Prostate gland (tissue), 2 donors: ENCODE results near the gene NHSL2. TPM values are rescaled to one million over a fixed set of nuclear protein-coding genes. Genes with fewer than 3 reads are reported as not detected.
"Not testable (repeated sequence)": the region's sequence is repeated elsewhere in the genome, so short reads cannot be mapped to it uniquely, and the experiment has no call there.

Source experiments
- DNase-seq: peaks from one replicate; pipeline ENCODE4 v3.0.0-alpha.2; 2019; ENCODE audit warnings: low spot score
- H3K27ac ChIP-seq, 2 donors: fragments of 200-600 bp; sonication (generic); 2 replicates each; pipeline ENCODE4 v1.5.1; 2017 to 2019
- H3K27me3 ChIP-seq: fragments of 200-600 bp; sonication (generic); replicated peaks from 2 replicates; pipeline ENCODE4 v1.5.1; 2019; ENCODE audit not compliant: insufficient read depth
- H3K36me3 ChIP-seq, 2 donors: fragments of 200-600 bp; sonication (generic); 1 replicate in 1 of 2; 2 replicates in 1 of 2; pipeline versions ENCODE4 v1.5.1 to v1.8.1; 2017 to 2019
- H3K4me1 ChIP-seq: fragments of 200-600 bp; sonication (generic); replicated peaks from 2 replicates; pipeline ENCODE4 v1.5.1; 2019
- H3K4me3 ChIP-seq, 2 donors: fragments of 200-600 bp; sonication (generic); 2 replicates each; pipeline ENCODE4 v1.5.1; 2017 to 2019
- H3K9me3 ChIP-seq: fragments of 200-600 bp; sonication (generic); 2 replicates; pipeline ENCODE4 v1.5.1; 2017
- CTCF ChIP-seq, 4 experiments: fragments of 200-600 bp in 2 of 4; fragments of 450-650 bp in 2 of 4; sonication (generic) in 2 of 4; IDR thresholded peaks; 1 replicate in 3 of 4; 2 replicates in 1 of 4; pipeline ENCODE4 v1.5.1; 2016 to 2019; ENCODE audit warnings: antibody characterized with exemption in 4 of 4, mild to moderate bottlenecking in 2 of 4, moderate library complexity in 2 of 4
- POLR2A ChIP-seq: fragments of 450-650 bp; IDR thresholded peaks from one replicate; pipeline ENCODE4 v1.6.1; 2016; ENCODE audit warnings: antibody characterized with exemption, mild to moderate bottlenecking
- POLR2AphosphoS5 ChIP-seq: sonication (generic); formaldehyde crosslinking; IDR thresholded peaks from one replicate; pipeline ENCODE4 v1.6.1; 2017; ENCODE audit warnings: antibody characterized with exemption
- WGBS: methylation state at CpG from one replicate; pipeline ENCODE4 v1.1.5; 2018; 5-methylcytosine and 5-hydroxymethylcytosine counted together
- intact Hi-C: fragments of 100-400 bp; cut with DNase I; formaldehyde crosslinking; loops from one replicate; pipeline ENCODE4 v1.14.2; 2022
- total RNA-seq, 2 donors: library from RNA; depleted of rRNA; stranded (reverse); fragments of >200 nt; gene quantifications; one replicate each; pipeline ENCODE4 v1.1.0, GENCODE V29; 2016

Gene NHSL2
- total RNA-seq, 2 donors from 2014 or later, result 4.2 to 28.2 TPM

- Histone ChIP-seq H3K36me3 (no peaks in the 10 kb centered on the region), H3K9me3 (no peaks in the 10 kb centered on the region), H3K4me3 (no peak overlapping the region), H3K27me3 (no peaks in the 10 kb centered on the region), H3K27ac (no peak overlapping the region), H3K4me1 (no peaks in the 10 kb centered on the region)
- DNase-seq, result no peak
- intact Hi-C loops, result no loop called here
- 24% methylated on average over 4 of the region's 4 CpGs for WGBS
- no peak for TF ChIP-seq POLR2A
- TF ChIP-seq CTCF (IDR thresholded peaks at IDR 0.05), result no peak
- TF ChIP-seq POLR2AphosphoS5, result no peak
These were observed 146.7 kb downstream of the NHSL2 start for GRCh38 chrX:72057331-72057730.

DNA sequence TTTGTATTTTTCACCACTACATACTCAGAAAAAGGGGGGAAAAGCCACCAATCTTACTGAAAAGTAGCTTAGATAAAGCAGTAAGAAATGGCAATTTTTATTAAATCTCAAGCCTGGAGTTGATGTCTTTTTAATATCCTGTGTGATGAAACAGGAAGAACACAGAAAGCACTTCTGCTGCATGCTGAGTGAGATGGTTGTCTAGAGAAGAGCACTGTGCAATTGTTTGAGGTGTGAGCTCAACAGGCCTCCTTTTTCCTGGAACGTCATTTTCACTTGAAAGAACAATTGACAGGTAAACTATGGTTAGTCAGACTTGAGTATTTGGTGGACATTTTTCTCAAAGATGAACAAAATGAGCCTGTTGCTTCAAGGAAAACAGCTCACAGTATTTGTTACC lies 147.2 kb downstream of the NHSL2 start:
- TF ChIP-seq CTCF (IDR thresholded peaks at IDR 0.05), result no peak
- no peak for TF ChIP-seq POLR2A
- no peak for TF ChIP-seq POLR2AphosphoS5
- H3K27me3 ChIP-seq, result no peaks in the 10 kb centered on the region

DNA sequence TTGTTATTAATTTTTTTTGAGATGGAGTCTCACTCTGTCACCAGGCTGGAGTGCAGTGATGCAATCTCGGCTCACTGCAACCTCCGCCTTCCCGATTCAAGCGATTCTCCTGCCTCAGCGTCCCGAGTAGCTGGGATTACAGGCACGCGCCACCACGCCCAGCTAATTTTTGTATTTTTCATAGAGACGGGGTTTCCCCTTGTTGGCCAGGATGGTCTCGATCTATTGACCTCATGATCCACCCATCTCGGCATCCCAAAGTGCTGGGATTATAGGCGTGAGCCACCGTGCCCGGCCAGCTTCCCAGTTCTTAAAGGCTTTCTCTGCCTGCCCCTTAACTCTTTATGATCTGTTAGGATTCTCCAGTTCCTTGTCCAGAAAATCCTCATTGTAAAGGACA lies 147.7 kb downstream of the NHSL2 start:
- intact Hi-C loops, H3K27ac ChIP-seq, H3K27me3 ChIP-seq, H3K9me3 ChIP-seq, H3K36me3 ChIP-seq, H3K4me1 ChIP-seq, DNase-seq, H3K4me3 ChIP-seq: not testable (repeated sequence)
- 75% methylated on average over 15 of the region's 15 CpGs for WGBS

More for the DNA sequence above, 147.2 kb downstream of the NHSL2 start:
- H3K9me3 ChIP-seq, result no peaks in the 10 kb centered on the region
- no peak for DNase-seq
- H3K27ac ChIP-seq, result no peak overlapping the region
- WGBS, result 38% methylated on average over 1 of the region's 1 CpG
- H3K4me1 ChIP-seq, result no peaks in the 10 kb centered on the region
- H3K36me3 ChIP-seq, result no peaks in the 10 kb centered on the region
- no peak overlapping the region for H3K4me3 ChIP-seq
- intact Hi-C loops, result no loop called here

DNA sequence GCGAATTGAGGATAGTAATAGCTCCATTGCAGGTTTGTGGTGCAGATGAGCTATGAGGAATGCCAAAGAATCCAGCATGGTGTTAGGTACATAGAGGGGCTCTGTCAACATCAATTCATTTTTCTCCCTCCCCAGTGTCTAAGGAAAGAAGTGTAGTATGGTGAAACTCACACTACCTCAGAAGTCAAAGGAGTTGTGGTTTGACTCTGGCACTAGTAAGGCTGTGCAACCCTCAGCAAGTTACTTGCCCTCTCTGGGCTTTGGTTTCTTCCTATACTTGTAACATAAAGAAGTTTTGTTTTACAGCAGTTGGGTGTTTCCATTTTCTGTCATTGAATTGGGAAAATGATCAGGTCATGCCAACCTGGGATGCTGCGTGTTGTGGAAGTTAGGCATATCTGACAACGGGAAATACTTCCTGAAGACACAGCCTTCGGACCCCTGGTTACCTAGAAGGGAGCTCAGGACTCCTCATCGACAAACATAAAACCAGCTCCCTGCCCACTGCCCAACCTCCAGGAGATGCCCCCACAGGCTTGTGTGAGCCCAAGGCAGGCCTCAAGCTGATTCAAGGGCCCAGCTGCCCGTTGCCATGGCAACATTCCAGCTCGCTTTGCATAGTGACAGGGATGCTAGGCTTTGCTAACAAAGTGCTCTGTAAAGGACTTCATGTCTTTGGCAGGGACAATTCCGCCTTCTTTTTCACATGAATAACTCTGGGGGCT lies 149.7 kb downstream of the NHSL2 start:
- intact Hi-C loops, result no loop called here
- WGBS, result 94% methylated on average over 4 of the region's 8 CpGs
- DNase-seq, result no peak
- H3K27ac ChIP-seq, result no peak overlapping the region
- no peaks in the 10 kb centered on the region for H3K9me3 ChIP-seq
- no peaks in the 10 kb centered on the region for H3K36me3 ChIP-seq
- TF ChIP-seq POLR2AphosphoS5 (no peak), CTCF (IDR thresholded peaks at IDR 0.05) (no peak), POLR2A (no peak)
- H3K27me3 ChIP-seq, result no peaks in the 10 kb centered on the region
- H3K4me3 ChIP-seq, result no peak overlapping the region
- no peaks in the 10 kb centered on the region for H3K4me1 ChIP-seq

- Histone ChIP-seq H3K4me1 (no peaks in the 10 kb centered on the region), H3K9me3 (no peaks in the 10 kb centered on the region), H3K27me3 (no peaks in the 10 kb centered on the region), H3K36me3 (no peaks in the 10 kb centered on the region), H3K4me3 (no peak overlapping the region), H3K27ac (no peak overlapping the region)
- TF ChIP-seq POLR2A (no peak), POLR2AphosphoS5 (no peak), CTCF (IDR thresholded peaks at IDR 0.05) (no peak)
- intact Hi-C loops, result no loop called here
- WGBS, result 37% methylated on average over 5 of the region's 5 CpGs
- no peak for DNase-seq
These were observed 150.4 kb downstream of the NHSL2 start for GRCh38 chrX:72060921-72061490.
